Measurements from ENCODE around the gene LDB2. TPM values are rescaled to one million over a fixed set of nuclear protein-coding genes. Genes with fewer than 3 reads are reported as not detected.

LDB2 gene
- total RNA-seq, 1 donor from 2014 or later, result not detected

GRCh38 chr4:16844816-16845586, 53.4 kb downstream of the LDB2 start:
- intact Hi-C loops (cut with micrococcal nuclease), result no loop called here

GRCh38 chr4:16843831-16844508, 54.5 kb downstream of the LDB2 start:
- intact Hi-C loops (cut with micrococcal nuclease), result no loop called here

GRCh38 chr4:16838226-16838875, 60.1 kb downstream of the LDB2 start:
- intact Hi-C loops (cut with micrococcal nuclease), result no loop called here

DNA sequence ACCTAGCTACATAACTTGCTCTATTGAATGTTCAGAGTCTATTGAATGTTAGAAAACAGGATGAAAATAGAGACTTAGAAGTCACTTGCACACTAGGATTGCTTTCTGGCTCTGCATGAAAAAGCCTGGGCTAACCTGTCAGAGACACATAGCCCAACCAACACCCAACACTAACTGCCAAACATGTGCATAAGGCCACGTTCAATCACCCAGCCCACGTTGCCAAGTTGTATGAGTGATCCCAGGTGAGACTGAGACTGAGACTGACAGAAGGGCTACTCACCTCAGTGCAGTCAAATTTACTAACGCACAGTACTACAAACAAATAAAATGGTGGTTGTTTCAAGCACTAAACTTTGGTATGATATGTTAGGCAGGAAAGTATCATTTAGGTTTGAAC, 61.0 kb downstream of the LDB2 start:
- intact Hi-C loops (cut with micrococcal nuclease), result no loop called here

DNA sequence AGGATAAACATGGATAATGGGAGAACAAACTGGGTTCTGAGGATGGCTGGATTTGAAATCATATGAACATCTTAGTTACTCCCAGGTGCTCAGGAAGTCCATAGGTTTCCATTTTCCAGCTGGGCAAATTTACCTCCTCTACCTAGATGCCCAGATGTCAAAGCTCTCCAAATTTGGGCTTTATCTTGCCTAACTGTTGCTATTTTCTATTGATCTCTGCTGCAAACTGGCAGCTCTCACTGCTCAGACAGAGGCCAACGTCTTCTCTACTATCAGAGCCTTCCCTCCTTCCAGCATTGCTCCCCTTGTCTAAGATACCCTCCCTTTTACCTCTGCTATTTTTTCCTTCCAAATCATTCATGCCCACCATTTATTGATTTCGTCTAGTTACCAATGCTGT, 62.1 kb downstream of the LDB2 start:
- intact Hi-C loops (cut with micrococcal nuclease), result no loop called here

- intact Hi-C loops (cut with micrococcal nuclease), result no loop called here
These were observed 62.7 kb downstream of the LDB2 start for GRCh38 chr4:16835597-16836247.

GRCh38 chr4:16834814-16835213, 63.6 kb downstream of the LDB2 start:
- intact Hi-C loops (cut with micrococcal nuclease), result no loop called here

GRCh38 chr4:16833722-16834121, 64.7 kb downstream of the LDB2 start:
- intact Hi-C loops (cut with micrococcal nuclease), result no loop called here

DNA sequence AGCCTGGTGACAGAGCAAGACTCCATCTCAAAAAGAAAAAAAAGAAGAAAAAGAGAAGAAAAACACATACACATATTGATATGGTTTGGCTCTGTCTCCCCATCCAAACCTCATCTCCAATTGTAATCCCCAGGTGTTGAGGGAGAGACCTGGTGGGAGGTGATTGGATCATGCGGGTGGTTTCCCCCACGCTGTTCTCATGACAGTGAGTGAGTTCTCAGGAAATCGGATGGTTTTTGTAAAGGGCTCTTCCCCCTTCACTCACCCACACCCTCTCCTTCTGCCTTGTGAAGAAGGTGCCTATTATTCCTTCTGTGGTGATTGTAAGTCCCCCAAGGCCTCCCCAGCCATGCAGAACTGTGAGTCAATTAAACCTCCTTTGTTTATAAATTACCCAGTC, 68.4 kb downstream of the LDB2 start:
- intact Hi-C loops (cut with micrococcal nuclease), result no loop called here

GRCh38 chr4:16827794-16828724, 70.4 kb downstream of the LDB2 start:
- intact Hi-C loops (cut with micrococcal nuclease), result no loop called here

- intact Hi-C loops (cut with micrococcal nuclease), result no loop called here
These were observed 71.4 kb downstream of the LDB2 start for GRCh38 chr4:16827045-16827444.

DNA sequence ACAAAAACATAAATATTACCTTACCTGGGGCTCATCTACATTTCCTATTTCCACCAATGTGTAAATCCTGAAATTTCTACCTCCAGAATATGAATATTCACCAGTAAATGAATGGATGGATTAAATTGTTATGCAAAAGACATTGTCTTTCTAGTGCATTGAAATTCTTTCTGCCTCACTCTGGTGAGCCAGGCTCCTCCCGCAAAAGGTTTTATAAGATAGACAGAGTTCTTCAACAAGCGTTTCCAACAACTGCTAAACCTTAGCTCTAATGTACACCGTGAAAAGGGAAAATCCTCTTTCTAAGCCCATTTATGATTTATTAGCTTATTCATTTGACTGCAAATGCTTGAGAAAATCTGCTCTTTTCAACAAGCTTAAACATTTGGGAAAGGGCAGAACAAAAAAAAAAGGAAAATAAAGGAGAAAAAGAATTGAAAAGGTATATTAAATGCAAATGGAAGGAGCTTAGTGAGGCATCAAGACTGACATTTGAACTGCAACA, 72.0 kb downstream of the LDB2 start:
- intact Hi-C loops (cut with micrococcal nuclease), result no loop called here

- intact Hi-C loops (cut with micrococcal nuclease), result no loop called here
These were observed 74.1 kb downstream of the LDB2 start for GRCh38 chr4:16824278-16824806.

GRCh38 chr4:16820329-16820728, 78.1 kb downstream of the LDB2 start:
- intact Hi-C loops (cut with micrococcal nuclease), result no loop called here

- intact Hi-C loops (cut with micrococcal nuclease), result no loop called here
These were observed 78.8 kb downstream of the LDB2 start for GRCh38 chr4:16819652-16820051.

DNA sequence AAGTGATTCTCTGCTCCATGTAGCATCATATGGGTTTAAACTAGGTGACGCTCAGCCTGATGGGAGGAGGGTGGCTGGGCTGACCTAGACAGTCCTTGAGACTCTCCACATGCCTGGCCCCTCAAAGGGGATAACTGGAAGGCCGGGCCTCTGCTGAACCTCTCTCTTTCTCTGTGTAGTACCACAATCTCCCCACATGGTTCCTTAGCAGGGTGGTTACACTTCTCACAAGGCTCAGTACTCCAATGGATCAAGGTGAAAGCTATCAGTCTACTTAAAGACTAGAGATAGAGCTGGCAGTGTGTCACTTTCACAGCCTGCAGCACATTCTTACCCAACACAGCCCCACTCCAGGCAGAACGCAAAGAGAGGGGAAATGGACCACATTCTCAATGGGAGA, 80.4 kb downstream of the LDB2 start:
- intact Hi-C loops (cut with micrococcal nuclease), result no loop called here

DNA sequence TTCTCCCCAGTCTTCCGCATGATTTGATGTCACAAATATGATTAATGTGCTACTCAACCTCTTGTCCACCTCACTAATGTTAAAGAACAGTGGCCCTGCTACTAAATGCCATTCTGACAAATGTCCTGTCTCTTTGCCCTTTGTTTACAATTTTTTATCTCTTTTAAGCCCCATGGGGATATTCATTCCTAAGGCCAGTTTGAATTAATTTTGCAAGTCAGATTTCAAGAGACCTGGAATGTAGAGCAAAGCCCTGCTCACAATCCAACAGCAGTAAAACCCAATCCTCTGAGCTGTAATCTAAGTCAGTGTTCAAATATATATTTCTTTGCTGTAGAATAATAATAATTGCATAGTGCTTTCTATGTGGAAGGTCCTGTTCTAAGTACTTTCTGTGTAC, 81.2 kb downstream of the LDB2 start:
- intact Hi-C loops (cut with micrococcal nuclease), result no loop called here

DNA sequence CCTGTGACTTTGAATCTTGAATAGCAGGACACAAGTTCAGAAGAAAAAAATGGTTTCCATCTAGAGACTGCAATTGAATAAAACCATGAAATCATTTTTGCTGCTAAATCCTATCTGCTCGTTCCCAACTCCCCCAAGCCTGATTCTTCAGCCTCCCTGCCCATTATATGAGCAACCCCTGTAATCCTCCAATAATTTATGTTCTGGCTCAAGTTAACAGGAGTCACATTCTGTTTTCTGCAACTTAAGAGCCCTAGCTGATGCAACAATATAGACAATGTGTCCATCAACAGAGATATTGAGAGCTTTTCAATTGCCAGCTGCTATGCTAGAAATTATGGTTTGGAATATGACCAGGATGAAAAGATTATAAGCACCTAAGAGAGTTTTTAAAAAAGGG, 84.1 kb downstream of the LDB2 start:
- intact Hi-C loops (cut with micrococcal nuclease), result no loop called here

- intact Hi-C loops (cut with micrococcal nuclease), result no loop called here
These were observed 86.4 kb downstream of the LDB2 start for GRCh38 chr4:16812041-16812440.

- intact Hi-C loops (cut with micrococcal nuclease), result no loop called here
These were observed 88.5 kb downstream of the LDB2 start for GRCh38 chr4:16809943-16810342.

Measured in T-helper 1 cell treated with Interleukin-12 subunit alpha and Interleukin-12 subunit beta and Interleukin-4 antibody, amounts not matched to agents 30 ng/mL and 1 ng/mL, for 36 hours (primary cell).